ENCODE results near the gene AKAIN1. TPM values are rescaled to one million over a fixed set of nuclear protein-coding genes. Genes with fewer than 3 reads are reported as not detected.

AKAIN1 gene
- polyA plus RNA-seq, 1 of the 3 experiments (the other 2 are of a cell fraction) = not detected

DNA sequence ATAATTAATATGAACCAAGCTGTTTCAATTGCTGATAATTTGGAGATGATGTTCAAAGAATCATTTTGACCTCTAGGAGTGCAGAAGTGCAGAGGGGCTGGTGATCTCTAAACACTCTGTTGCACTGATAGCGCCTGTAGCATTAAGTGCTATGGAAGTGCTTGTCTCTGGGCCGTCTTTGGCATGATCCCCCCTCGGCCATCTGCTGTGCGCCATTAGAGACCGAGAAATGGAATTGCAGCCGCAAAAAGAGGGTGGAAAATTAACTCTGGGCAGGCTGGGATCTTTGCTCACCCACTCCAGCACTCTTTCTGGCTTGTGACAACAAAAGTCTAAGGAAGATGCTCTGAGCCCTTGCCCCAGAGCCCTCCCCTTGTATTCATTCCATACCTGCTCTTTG lies 23.4 kb downstream of the AKAIN1 start:
- Histone ChIP-seq H3K9ac (no peak overlapping the region), H3K4me2 (no peak overlapping the region), H3K4me3 (ENCODE audit: low read depth in 2 of 2, low read length in 1 of 2) (no peak overlapping the region), H4K20me1 (ENCODE audit: insufficient read depth) (no peaks in the 10 kb centered on the region), H3F3A (replicated peaks; ENCODE audit: insufficient read depth) (no peaks in the 10 kb centered on the region), H2AFZ (ENCODE audit: low read depth) (no peak overlapping the region), H3K9me3 (no peaks in the 10 kb centered on the region), H3K79me2 (ENCODE audit: insufficient read depth) (no peaks in the 10 kb centered on the region), H3K27ac (ENCODE audit: low read depth in 2 of 2, low read length in 1 of 2) (no peak overlapping the region), H3K4me1 (ENCODE audit: control insufficient read depth in 1 of 2, insufficient read depth in 2 of 2, low read depth in 1 of 2, low read length in 1 of 2) (no peaks in the 10 kb centered on the region), H3K27me3 (ENCODE audit: insufficient read depth) (no peaks in the 10 kb centered on the region), H3K9me2 (no peaks in the 10 kb centered on the region), H3K36me3 (replicated peaks in 1 of 2; ENCODE audit: control insufficient read depth in 1 of 2, insufficient read depth in 2 of 2, low read length in 1 of 2) (no peaks in the 10 kb centered on the region)
- TF ChIP-seq YY1 (IDR thresholded peaks at IDR 0.05; ENCODE audit: low read depth) (no peak), NRF1 (IDR thresholded peaks at IDR 0.05; ENCODE audit: low read depth, low read length) (no peak), GATA2 (CRISPR knock-in tag; IDR thresholded peaks at IDR 0.05) (no peak)
- TF ChIP-seq, protein P1, sequence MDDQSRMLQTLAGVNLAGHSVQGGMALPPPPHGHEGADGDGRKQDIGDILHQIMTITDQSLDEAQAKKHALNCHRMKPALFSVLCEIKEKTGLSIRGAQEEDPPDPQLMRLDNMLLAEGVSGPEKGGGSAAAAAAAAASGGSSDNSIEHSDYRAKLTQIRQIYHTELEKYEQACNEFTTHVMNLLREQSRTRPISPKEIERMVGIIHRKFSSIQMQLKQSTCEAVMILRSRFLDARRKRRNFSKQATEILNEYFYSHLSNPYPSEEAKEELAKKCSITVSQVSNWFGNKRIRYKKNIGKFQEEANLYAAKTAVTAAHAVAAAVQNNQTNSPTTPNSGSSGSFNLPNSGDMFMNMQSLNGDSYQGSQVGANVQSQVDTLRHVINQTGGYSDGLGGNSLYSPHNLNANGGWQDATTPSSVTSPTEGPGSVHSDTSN (IDR thresholded peaks at IDR 0.05) = no peak
- TF ChIP-seq, protein P2, sequence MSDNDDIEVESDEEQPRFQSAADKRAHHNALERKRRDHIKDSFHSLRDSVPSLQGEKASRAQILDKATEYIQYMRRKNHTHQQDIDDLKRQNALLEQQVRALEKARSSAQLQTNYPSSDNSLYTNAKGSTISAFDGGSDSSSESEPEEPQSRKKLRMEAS (IDR thresholded peaks at IDR 0.05; ENCODE audit: low read depth) = no peak
- ChIA-PET CTCF (no interaction called here), POLR2A (no interaction called here)
- DNase-seq = no peak
- 5% methylated on average over 6 of the region's 6 CpGs for WGBS (ENCODE audit: low lambda C conversion rate)

DNA sequence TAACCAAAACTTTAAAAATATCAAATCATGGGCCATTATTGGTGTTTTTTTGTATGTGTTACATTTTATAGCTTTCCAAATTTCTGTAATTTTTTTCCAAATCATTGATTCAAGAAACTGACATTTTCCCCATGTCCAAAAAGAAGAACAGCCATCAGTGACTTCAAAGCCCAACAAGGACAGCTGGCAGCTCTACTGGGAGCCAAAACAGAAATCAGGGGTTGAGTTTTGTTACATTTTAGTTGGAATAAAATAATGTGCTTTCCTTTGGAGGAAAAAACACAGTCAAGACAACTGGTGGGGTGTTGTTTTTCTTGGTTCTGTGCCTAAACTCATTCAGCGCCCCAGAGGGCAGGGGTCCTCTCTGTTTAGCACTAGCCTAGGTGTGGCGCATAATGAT lies 23.8 kb downstream of the AKAIN1 start:
- TF ChIP-seq, protein P3, sequence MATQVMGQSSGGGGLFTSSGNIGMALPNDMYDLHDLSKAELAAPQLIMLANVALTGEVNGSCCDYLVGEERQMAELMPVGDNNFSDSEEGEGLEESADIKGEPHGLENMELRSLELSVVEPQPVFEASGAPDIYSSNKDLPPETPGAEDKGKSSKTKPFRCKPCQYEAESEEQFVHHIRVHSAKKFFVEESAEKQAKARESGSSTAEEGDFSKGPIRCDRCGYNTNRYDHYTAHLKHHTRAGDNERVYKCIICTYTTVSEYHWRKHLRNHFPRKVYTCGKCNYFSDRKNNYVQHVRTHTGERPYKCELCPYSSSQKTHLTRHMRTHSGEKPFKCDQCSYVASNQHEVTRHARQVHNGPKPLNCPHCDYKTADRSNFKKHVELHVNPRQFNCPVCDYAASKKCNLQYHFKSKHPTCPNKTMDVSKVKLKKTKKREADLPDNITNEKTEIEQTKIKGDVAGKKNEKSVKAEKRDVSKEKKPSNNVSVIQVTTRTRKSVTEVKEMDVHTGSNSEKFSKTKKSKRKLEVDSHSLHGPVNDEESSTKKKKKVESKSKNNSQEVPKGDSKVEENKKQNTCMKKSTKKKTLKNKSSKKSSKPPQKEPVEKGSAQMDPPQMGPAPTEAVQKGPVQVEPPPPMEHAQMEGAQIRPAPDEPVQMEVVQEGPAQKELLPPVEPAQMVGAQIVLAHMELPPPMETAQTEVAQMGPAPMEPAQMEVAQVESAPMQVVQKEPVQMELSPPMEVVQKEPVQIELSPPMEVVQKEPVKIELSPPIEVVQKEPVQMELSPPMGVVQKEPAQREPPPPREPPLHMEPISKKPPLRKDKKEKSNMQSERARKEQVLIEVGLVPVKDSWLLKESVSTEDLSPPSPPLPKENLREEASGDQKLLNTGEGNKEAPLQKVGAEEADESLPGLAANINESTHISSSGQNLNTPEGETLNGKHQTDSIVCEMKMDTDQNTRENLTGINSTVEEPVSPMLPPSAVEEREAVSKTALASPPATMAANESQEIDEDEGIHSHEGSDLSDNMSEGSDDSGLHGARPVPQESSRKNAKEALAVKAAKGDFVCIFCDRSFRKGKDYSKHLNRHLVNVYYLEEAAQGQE (IDR thresholded peaks at IDR 0.05; ENCODE audit: low read depth, low read length) = no peak
- TF ChIP-seq EP300 (IDR thresholded peaks at IDR 0.05; ENCODE audit: borderline replicate concordance in 1 of 2, low read depth in 1 of 2, low read length in 1 of 2) = no peak
- TF ChIP-seq, protein P4, sequence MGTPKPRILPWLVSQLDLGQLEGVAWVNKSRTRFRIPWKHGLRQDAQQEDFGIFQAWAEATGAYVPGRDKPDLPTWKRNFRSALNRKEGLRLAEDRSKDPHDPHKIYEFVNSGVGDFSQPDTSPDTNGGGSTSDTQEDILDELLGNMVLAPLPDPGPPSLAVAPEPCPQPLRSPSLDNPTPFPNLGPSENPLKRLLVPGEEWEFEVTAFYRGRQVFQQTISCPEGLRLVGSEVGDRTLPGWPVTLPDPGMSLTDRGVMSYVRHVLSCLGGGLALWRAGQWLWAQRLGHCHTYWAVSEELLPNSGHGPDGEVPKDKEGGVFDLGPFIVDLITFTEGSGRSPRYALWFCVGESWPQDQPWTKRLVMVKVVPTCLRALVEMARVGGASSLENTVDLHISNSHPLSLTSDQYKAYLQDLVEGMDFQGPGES (IDR thresholded peaks at IDR 0.05; ENCODE audit: low read depth, low read length) = no peak
- TF ChIP-seq ELF1 (IDR thresholded peaks at IDR 0.05) = no peak
- no peak for TF ChIP-seq GATA2 (CRISPR knock-in tag; IDR thresholded peaks at IDR 0.05)
- no peak for TF ChIP-seq RXRA (IDR thresholded peaks at IDR 0.05; ENCODE audit: borderline replicate concordance, low read depth)
- TF ChIP-seq, protein P2 (IDR thresholded peaks at IDR 0.05; ENCODE audit: low read depth) = no peak
- no peak for TF ChIP-seq FOSL2 (IDR thresholded peaks at IDR 0.05; ENCODE audit: borderline replicate concordance, low read depth)
- TF ChIP-seq FOXJ3 (CRISPR knock-in tag; IDR thresholded peaks at IDR 0.05) = no peak
- TF ChIP-seq SMC3 (IDR thresholded peaks at IDR 0.05; ENCODE audit: low read depth, low read length) = no peak
- no peak for TF ChIP-seq YY1 (IDR thresholded peaks at IDR 0.05; ENCODE audit: low read depth)
- no peak for TF ChIP-seq TCF12 (IDR thresholded peaks at IDR 0.05)
- TF ChIP-seq NFIC (IDR thresholded peaks at IDR 0.05; ENCODE audit: borderline replicate concordance) = no peak
- Histone ChIP-seq H3K27ac (ENCODE audit: low read depth in 2 of 2, low read length in 1 of 2) (no peak overlapping the region), H3F3A (replicated peaks; ENCODE audit: insufficient read depth) (no peaks in the 10 kb centered on the region), H3K4me1 (ENCODE audit: control insufficient read depth in 1 of 2, insufficient read depth in 2 of 2, low read depth in 1 of 2, low read length in 1 of 2) (no peaks in the 10 kb centered on the region), H3K36me3 (replicated peaks in 1 of 2; ENCODE audit: control insufficient read depth in 1 of 2, insufficient read depth in 2 of 2, low read length in 1 of 2) (no peaks in the 10 kb centered on the region), H3K4me2 (no peak overlapping the region), H4K20me1 (ENCODE audit: insufficient read depth) (no peaks in the 10 kb centered on the region), H3K9me3 (no peaks in the 10 kb centered on the region), H3K9me2 (no peaks in the 10 kb centered on the region), H3K4me3 (ENCODE audit: low read depth in 2 of 2, low read length in 1 of 2) (no peak overlapping the region), H3K9ac (no peak overlapping the region), H2AFZ (ENCODE audit: low read depth) (no peak overlapping the region), H3K79me2 (ENCODE audit: insufficient read depth) (no peaks in the 10 kb centered on the region), H3K27me3 (ENCODE audit: insufficient read depth) (no peaks in the 10 kb centered on the region)
- 34% methylated on average over 2 of the region's 2 CpGs for WGBS (ENCODE audit: low lambda C conversion rate)
- DNase-seq = no peak
- ChIA-PET CTCF (interaction anchor here (1.2 kb wide), 1 partner anchor 100 kb away, joined by 4 read pairs; no protein-coding TSS in a partner anchor), POLR2A (no interaction called here)
